SKM-1 treated with dmso at 0.1 percent for 144 hours (cell line): Measurements from ENCODE around the gene UQCC5.

ENCODE experiments used
- DNase-seq: peaks from one replicate; lab custom pipeline; 2025; ENCODE audit not compliant: unreplicated experiment; lab: John Stamatoyannopoulos, UW

UQCC5 gene

DNA sequence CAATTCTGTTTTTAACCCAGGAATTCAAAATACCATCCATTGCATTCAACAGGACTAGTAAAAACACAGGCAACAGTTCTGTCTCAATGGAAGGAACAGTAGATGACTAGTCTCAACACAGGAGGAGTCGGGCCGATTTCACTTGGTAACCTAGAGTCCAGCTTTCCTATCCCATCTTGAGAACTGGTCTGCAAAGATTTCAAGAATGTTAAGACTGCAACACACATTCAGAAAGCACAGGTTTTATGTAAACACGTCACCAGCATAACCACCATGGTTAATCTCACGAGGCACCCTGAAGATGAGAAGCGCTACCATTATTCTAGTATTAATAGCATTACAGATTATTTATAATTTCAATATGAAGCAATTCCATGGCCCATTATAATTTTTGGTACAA lies 22.0 kb downstream of the UQCC5 start:
- no peak for DNase-seq

DNA sequence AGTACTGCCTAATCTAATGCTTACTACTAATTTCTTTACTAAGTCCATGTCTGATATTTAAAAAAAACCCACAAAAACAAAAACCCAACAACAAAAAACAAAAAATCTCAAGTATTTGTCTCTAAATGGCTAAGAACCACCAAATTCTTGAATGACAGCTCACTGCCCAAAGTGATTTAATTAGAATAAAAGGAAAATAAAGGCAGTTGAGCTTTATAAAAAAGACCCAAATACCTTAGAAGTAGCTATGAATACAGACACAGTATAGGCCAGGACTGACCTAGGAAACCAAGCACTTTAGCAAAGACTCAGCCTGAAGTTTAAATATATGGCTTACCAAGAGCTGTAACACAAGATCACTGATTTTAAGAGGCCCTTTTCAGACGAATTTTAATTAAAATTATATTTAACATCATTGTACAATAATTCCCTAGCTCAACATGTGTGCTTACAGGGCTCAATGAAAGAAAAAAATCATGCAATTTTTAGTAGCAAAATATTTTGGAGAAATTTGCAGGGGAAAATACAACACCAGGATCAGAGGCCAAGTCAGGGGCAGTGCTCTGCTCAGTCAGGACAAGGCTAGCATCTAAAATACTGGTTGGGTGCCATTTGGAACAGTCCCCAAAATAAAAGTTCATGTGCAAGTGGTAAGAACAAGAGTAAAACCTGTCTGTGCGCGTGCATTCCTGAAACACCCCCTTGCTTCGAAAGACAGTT lies 24.8 kb downstream of the UQCC5 start:
- no peak for DNase-seq

- no peak for DNase-seq
Measured at GRCh38 chr3:52563984-52564383, 27.6 kb downstream of the UQCC5 start.

DNA sequence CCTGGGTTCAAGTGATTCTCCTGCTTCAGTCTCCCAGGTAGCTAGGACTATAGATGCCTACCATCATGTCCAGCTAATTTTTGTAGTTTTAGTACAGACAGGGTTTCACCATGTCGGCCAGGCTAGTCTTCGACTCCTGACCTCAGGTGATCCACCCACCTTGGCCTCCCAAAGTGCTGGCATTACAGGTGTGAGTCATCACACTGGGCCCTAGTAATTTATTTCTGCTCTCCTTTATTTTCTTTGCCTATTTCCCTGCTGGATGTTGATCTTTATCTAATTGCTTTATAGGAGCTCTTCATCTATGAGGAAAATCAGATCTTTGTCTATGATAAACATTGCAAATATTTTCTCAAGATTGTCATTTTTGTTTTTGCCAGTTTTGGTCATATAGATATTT lies 31.7 kb downstream of the UQCC5 start:
- DNase-seq = no peak

GRCh38 chr3:52570076-52570475 lies 33.7 kb downstream of the UQCC5 start:
- no peak for DNase-seq

- no peak for DNase-seq
Measured at GRCh38 chr3:52572221-52572620, 35.8 kb downstream of the UQCC5 start.

- no peak for DNase-seq
Measured at GRCh38 chr3:52574056-52574965, 37.9 kb downstream of the UQCC5 start.
